Chondrocyte (in vitro differentiated cells): ENCODE results near the gene DAB2. TPM values are rescaled to one million over a fixed set of nuclear protein-coding genes. Genes with fewer than 3 reads are reported as not detected.

Source experiments
- DNase-seq: peaks from one replicate; pipeline ENCODE4 v3.0.0; 2021; ENCODE audit warnings: mixed read lengths, low spot score
- H3K27ac Mint-ChIP-seq: one replicate; pipeline ENCODE4 v1.8.0; 2021; ENCODE audit warnings: mild to moderate bottlenecking, moderate library complexity, mixed read lengths; ENCODE audit not compliant: unreplicated experiment
- H3K27me3 Mint-ChIP-seq: 2 replicates; pipeline ENCODE4 v1.8.0; 2021; ENCODE audit warnings: low read depth, mixed read lengths
- H3K36me3 Mint-ChIP-seq: 2 replicates; pipeline ENCODE4 v1.8.0; 2021; ENCODE audit warnings: low read depth, mixed read lengths
- H3K4me1 Mint-ChIP-seq: 2 replicates; pipeline ENCODE4 v1.8.0; 2021; ENCODE audit warnings: low read depth, mild to moderate bottlenecking, mixed read lengths
- H3K4me3 Mint-ChIP-seq: one replicate; pipeline ENCODE4 v1.8.0; 2021; ENCODE audit warnings: mild to moderate bottlenecking, moderate library complexity, mixed read lengths; ENCODE audit not compliant: unreplicated experiment
- H3K9me3 Mint-ChIP-seq: 2 replicates; pipeline ENCODE4 v1.8.0; 2021; ENCODE audit warnings: low read depth, mixed read lengths
- total RNA-seq: library from RNA; stranded (reverse); gene quantifications from 3 replicates; pipeline ENCODE4 v1.2.1, GENCODE V29; 2021
- TF ChIP-seq, protein P1 (sequence below): fragments of 200-600 bp; sonication (generic); IDR thresholded peaks from 2 replicates; pipeline ENCODE4 v1.5.0; 2021; ENCODE audit warnings: antibody characterized with exemption, mild to moderate bottlenecking, moderate library complexity

DAB2 gene
- total RNA-seq, 1 donor from 2014 or later: 82.7 TPM

DNA sequence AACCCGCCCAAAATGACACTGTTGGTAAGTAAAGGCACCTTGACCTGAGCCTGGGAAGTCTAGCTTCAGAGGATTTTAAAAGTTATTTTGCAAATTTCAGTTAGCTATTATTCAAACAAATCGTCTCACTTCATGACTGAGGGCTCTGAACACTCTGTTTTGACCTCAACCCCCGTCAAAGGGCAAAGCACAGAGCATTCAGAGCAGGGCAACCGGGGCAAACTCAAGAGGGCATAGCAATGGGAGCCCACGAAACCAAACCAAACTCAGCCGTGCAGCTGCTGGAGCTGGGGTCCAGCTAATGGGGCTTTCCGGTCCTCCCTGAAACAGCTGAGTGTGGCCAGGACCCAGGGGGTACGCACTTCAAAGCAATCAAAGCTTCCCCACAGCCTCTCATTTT, 62.1 kb downstream of the DAB2 start:
- DNase-seq: no peak

DNA sequence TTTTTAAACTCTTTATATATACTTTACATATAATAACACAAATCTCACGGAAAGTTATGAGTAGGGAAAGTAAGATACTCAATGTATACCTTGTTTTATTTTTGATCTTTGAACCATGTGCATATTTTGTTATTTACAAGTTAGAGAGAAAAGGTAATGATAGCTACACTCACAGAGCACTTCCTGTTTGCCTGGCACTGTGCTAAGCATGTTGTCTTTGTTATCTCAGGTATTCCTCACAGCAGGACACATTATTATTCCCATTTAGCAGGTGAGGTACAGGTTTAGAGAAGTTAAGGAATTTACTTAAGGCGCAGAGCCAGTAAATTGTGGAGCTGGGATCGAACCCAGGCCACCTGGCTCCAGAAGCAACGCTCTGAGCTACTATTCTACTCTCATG, 63.5 kb downstream of the DAB2 start:
- DNase-seq: no peak
- Mint-ChIP-seq H3K4me3 (no peak overlapping the region), H3K27me3 (no peaks in the 10 kb centered on the region), H3K9me3 (peaks cover 5% of the 10 kb centered on the region), H3K36me3 (no peaks in the 10 kb centered on the region), H3K27ac (no peak overlapping the region), H3K4me1 (no peaks in the 10 kb centered on the region)
- TF ChIP-seq, protein P1, sequence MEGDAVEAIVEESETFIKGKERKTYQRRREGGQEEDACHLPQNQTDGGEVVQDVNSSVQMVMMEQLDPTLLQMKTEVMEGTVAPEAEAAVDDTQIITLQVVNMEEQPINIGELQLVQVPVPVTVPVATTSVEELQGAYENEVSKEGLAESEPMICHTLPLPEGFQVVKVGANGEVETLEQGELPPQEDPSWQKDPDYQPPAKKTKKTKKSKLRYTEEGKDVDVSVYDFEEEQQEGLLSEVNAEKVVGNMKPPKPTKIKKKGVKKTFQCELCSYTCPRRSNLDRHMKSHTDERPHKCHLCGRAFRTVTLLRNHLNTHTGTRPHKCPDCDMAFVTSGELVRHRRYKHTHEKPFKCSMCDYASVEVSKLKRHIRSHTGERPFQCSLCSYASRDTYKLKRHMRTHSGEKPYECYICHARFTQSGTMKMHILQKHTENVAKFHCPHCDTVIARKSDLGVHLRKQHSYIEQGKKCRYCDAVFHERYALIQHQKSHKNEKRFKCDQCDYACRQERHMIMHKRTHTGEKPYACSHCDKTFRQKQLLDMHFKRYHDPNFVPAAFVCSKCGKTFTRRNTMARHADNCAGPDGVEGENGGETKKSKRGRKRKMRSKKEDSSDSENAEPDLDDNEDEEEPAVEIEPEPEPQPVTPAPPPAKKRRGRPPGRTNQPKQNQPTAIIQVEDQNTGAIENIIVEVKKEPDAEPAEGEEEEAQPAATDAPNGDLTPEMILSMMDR: no peak

More for the DNA sequence above, 62.1 kb downstream of the DAB2 start:
- no peak overlapping the region for H3K27ac Mint-ChIP-seq
- H3K27me3 Mint-ChIP-seq: no peaks in the 10 kb centered on the region
- H3K9me3 Mint-ChIP-seq: peaks cover 4% of the 10 kb centered on the region
- no peaks in the 10 kb centered on the region for H3K4me1 Mint-ChIP-seq
- TF ChIP-seq, protein P1: no peak
- no peaks in the 10 kb centered on the region for H3K36me3 Mint-ChIP-seq
- no peak overlapping the region for H3K4me3 Mint-ChIP-seq

DNA sequence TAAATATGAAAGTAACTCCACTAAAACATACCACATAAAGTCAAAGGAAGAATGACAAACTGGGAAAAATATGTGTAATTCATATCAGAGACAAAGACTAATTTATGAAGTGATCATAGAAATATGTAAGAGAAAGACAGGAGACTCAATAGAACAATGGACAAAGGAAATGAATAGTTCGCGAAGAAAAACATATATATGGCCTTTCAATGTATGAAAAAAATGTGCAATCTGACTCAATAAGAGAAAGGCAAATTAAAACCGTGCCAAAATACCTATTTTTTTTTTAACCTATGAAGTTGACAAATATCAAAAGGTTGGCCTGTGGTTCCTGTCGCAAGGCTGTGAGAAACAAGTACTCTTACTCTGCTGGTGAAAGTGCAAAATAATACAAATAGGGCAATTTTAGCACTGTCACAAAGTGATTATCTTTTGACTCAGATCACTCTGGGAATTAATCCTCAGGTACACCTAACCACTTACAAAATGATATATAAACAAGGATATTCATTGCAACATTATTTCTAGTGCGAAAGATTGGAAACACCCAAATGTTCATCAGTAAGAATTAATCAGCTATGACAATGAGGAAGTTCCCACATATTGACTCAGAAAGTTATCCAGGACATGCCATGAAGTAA, 64.2 kb downstream of the DAB2 start:
- H3K27ac Mint-ChIP-seq: no peak overlapping the region
- TF ChIP-seq, protein P1: no peak
- H3K27me3 Mint-ChIP-seq: no peaks in the 10 kb centered on the region
- no peak overlapping the region for H3K4me3 Mint-ChIP-seq
- H3K36me3 Mint-ChIP-seq: no peaks in the 10 kb centered on the region
- no peak for DNase-seq
- H3K9me3 Mint-ChIP-seq: peaks cover 5% of the 10 kb centered on the region
- no peaks in the 10 kb centered on the region for H3K4me1 Mint-ChIP-seq

DNA sequence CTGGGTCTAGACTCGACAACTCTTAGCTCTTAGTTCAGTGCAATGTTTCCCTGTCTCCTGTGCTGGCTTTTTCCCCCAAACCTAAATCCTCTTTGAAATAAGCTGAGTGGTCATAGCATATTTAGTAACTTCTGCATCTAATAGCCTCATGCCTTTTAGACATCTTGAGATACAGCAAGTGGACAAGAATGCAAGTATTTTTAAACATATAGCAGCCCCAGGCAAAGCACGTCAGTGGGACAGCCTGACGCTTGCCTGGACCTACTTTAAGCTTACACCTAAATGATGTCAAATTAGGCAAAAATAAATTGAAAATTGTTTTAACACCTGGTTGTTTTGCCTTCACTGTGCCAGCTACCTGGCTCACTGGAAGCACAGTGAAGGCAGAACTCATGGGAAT, 68.5 kb downstream of the DAB2 start:
- Mint-ChIP-seq H3K9me3 (peaks cover 18% of the 10 kb centered on the region), H3K36me3 (peaks cover 3% of the 10 kb centered on the region), H3K4me3 (no peak overlapping the region), H3K27ac (no peak overlapping the region), H3K27me3 (no peaks in the 10 kb centered on the region), H3K4me1 (no peaks in the 10 kb centered on the region)
- DNase-seq: no peak
- TF ChIP-seq, protein P1: no peak

DNA sequence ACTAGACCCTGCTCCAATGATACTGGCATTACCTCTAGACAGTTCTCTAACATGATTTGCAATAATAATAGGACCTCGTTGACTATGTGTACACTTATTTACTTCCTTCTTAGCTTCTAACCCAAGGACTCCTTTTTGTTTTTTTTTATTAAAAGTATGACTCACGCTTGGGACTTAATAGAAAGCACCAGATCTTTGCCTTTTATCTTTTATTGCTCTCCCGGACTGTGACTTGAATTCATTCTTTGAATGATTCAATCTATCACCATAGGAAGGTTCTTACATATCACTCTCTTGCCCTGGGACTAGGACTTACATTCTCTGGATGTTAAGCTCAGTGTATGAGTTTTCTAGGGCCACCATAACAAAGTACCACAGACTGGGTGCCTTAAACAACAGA, 69.5 kb downstream of the DAB2 start:
- DNase-seq: no peak
- Mint-ChIP-seq H3K27me3 (no peaks in the 10 kb centered on the region), H3K27ac (no peak overlapping the region), H3K36me3 (peaks cover 3% of the 10 kb centered on the region), H3K4me3 (no peak overlapping the region), H3K9me3 (peaks cover 22% of the 10 kb centered on the region), H3K4me1 (no peaks in the 10 kb centered on the region)
- TF ChIP-seq, protein P1: no peak
